H9 (cell line): Measurements from ENCODE around the gene TTC32. TPM values are rescaled to one million over a fixed set of nuclear protein-coding genes. Genes with fewer than 3 reads are reported as not detected.

Experiments
- DNase-seq: peaks from one replicate; pipeline ENCODE4 v3.0.0-alpha.2; 2017
- H2AFZ ChIP-seq: one replicate; pipeline ENCODE4 v1.6.1; 2013; ENCODE audit warnings: mild to moderate bottlenecking, low read length, control low read depth, moderate library complexity
- H2AK5ac ChIP-seq: 2 replicates; pipeline ENCODE4 v1.6.1; 2013; ENCODE audit warnings: low read length, control low read depth, mixed read lengths; ENCODE audit not compliant: insufficient read length
- H2BK120ac ChIP-seq: one replicate; pipeline ENCODE4 v1.6.1; 2013; ENCODE audit warnings: low read depth, mild to moderate bottlenecking, low read length, control low read depth, inconsistent platforms; ENCODE audit not compliant: poor library complexity, severe bottlenecking
- H2BK12ac ChIP-seq: 2 replicates; pipeline ENCODE4 v1.6.1; 2013; ENCODE audit warnings: low read length, control low read depth, mixed read lengths, low read depth; ENCODE audit not compliant: insufficient read length
- H2BK15ac ChIP-seq: 2 replicates; pipeline ENCODE4 v1.6.1; 2013; ENCODE audit warnings: low read depth, low read length, control low read depth
- H2BK20ac ChIP-seq: one replicate; pipeline ENCODE4 v1.6.1; 2013; ENCODE audit warnings: low read depth, mild to moderate bottlenecking, low read length, control low read depth, inconsistent platforms; ENCODE audit not compliant: poor library complexity, severe bottlenecking
- H2BK5ac ChIP-seq: 2 replicates; pipeline ENCODE4 v1.6.1; 2013; ENCODE audit warnings: low read length, control low read depth, mixed read lengths; ENCODE audit not compliant: insufficient read length
- H3K14ac ChIP-seq: 2 replicates; pipeline ENCODE4 v1.6.1; 2013; ENCODE audit warnings: low read length, control low read depth; ENCODE audit not compliant: insufficient read depth
- H3K18ac ChIP-seq: 2 replicates; pipeline ENCODE4 v1.6.1; 2013; ENCODE audit warnings: low read depth, mild to moderate bottlenecking, mixed read lengths, low read length, control low read depth; ENCODE audit not compliant: insufficient read length
- H3K23ac ChIP-seq: 2 replicates; pipeline ENCODE4 v1.6.1; 2013; ENCODE audit warnings: low read length, control low read depth, mixed read lengths, low read depth; ENCODE audit not compliant: insufficient read length
- H3K23me2 ChIP-seq: 2 replicates; pipeline ENCODE4 v1.6.1; 2013; ENCODE audit warnings: low read depth, mild to moderate bottlenecking, mixed read lengths, low read length, control low read depth; ENCODE audit not compliant: insufficient read length, poor library complexity, severe bottlenecking
- H3K27ac ChIP-seq: 2 replicates; pipeline ENCODE4 v1.5.1; 2013; ENCODE audit warnings: low read length, control low read depth, mixed read lengths, low read depth; ENCODE audit not compliant: insufficient read length
- H3K27me3 ChIP-seq: 2 replicates; pipeline ENCODE4 v1.6.1; 2013; ENCODE audit warnings: low read length, control low read depth, inconsistent platforms; ENCODE audit not compliant: insufficient read depth
- H3K4ac ChIP-seq: 2 replicates; pipeline ENCODE4 v1.6.1; 2013; ENCODE audit warnings: low read depth, mild to moderate bottlenecking, control low read depth, inconsistent platforms, low read length, moderate library complexity
- H3K4me1 ChIP-seq: 2 replicates; pipeline ENCODE4 v1.6.1; 2013; ENCODE audit warnings: low read length, control low read depth, inconsistent platforms; ENCODE audit not compliant: insufficient read depth
- H3K4me2 ChIP-seq: 2 replicates; pipeline ENCODE4 v1.6.1; 2013; ENCODE audit warnings: low read length, control low read depth, mixed read lengths; ENCODE audit not compliant: insufficient read length, insufficient read depth
- H3K56ac ChIP-seq: 2 replicates; pipeline ENCODE4 v1.6.1; 2013; ENCODE audit warnings: low read depth, mild to moderate bottlenecking, mixed read lengths, low read length, control low read depth; ENCODE audit not compliant: insufficient read length
- H3K79me1 ChIP-seq: 2 replicates; pipeline ENCODE4 v1.6.1; 2013; ENCODE audit warnings: low read depth, mild to moderate bottlenecking, moderate library complexity, low read length, control low read depth, inconsistent platforms; ENCODE audit not compliant: insufficient read depth, poor library complexity, severe bottlenecking
- H3K79me2 ChIP-seq: 2 replicates; pipeline ENCODE4 v1.6.1; 2013; ENCODE audit warnings: low read length, control low read depth, inconsistent platforms; ENCODE audit not compliant: insufficient read depth
- H3K9ac ChIP-seq: 2 replicates; pipeline ENCODE4 v1.6.1; 2013; ENCODE audit warnings: low read length, control low read depth, mixed read lengths; ENCODE audit not compliant: insufficient read length; ENCODE audit errors: extremely low read depth
- H3K9me3 ChIP-seq: one replicate; pipeline ENCODE4 v1.6.1; 2013; ENCODE audit warnings: low read depth, low read length, inconsistent platforms; ENCODE audit not compliant: control insufficient read depth
- H3T11ph ChIP-seq: one replicate; pipeline ENCODE4 v1.6.1; 2013; ENCODE audit warnings: mild to moderate bottlenecking, low read length, control low read depth, inconsistent platforms
- H4K20me1 ChIP-seq: one replicate; pipeline ENCODE4 v1.6.1; 2013; ENCODE audit not compliant: control insufficient read depth, insufficient read length, insufficient read depth
- H4K5ac ChIP-seq: 2 replicates; pipeline ENCODE4 v1.6.1; 2013; ENCODE audit warnings: low read depth, mild to moderate bottlenecking, mixed read lengths, low read length, control low read depth; ENCODE audit not compliant: insufficient read length
- H4K8ac ChIP-seq: replicated peaks from 2 replicates; pipeline ENCODE4 v1.6.1; 2013; ENCODE audit warnings: low read length, control low read depth, mixed read lengths, low read depth; ENCODE audit not compliant: insufficient read length
- H4K91ac ChIP-seq: 2 replicates; pipeline ENCODE4 v1.6.1; 2013; ENCODE audit warnings: low read depth, mild to moderate bottlenecking, moderate library complexity, mixed read lengths, low read length, control low read depth; ENCODE audit not compliant: insufficient read length
- H3K27ac Mint-ChIP-seq, 3 experiments: 2 replicates in 2 of 3; 3 replicates in 1 of 3; pipeline ENCODE4 v1.8.0; 2020 to 2021; ENCODE audit warnings: mixed read lengths in 3 of 3, mild to moderate bottlenecking in 1 of 3, moderate library complexity in 1 of 3
- H3K27me3 Mint-ChIP-seq: 2 replicates; pipeline ENCODE4 v1.8.0; 2021; ENCODE audit warnings: low read depth, mild to moderate bottlenecking, moderate library complexity, mixed read lengths
- H3K36me3 Mint-ChIP-seq, 3 experiments: 2 replicates in 2 of 3; 3 replicates in 1 of 3; pipeline ENCODE4 v1.8.0; 2020 to 2021; ENCODE audit warnings: low read depth in 3 of 3, mixed read lengths in 3 of 3; ENCODE audit not compliant: insufficient read depth in 1 of 3
- H3K4me1 Mint-ChIP-seq, 2 experiments: 2 replicates each; pipeline ENCODE4 v1.8.0; 2020; ENCODE audit warnings: mixed read lengths in 2 of 2
- H3K4me3 Mint-ChIP-seq, 2 experiments: 2 replicates in 1 of 2; 3 replicates in 1 of 2; pipeline ENCODE4 v1.8.0; 2020 to 2021; ENCODE audit warnings: mild to moderate bottlenecking in 2 of 2, mixed read lengths in 2 of 2, moderate library complexity in 1 of 2
- H3K9me3 Mint-ChIP-seq, 2 experiments: 2 replicates in 1 of 2; 3 replicates in 1 of 2; pipeline ENCODE4 v1.8.0; 2020; ENCODE audit warnings: mild to moderate bottlenecking in 2 of 2, mixed read lengths in 2 of 2, moderate library complexity in 1 of 2
- WGBS: extraction: QIAGEN DNeasy Blood & Tissue Kit; methylation state at CpG from one replicate; pipeline ENCODE4 v1.1.7; 2013; ENCODE audit warnings: missing lambda C conversion rate, low lambda C conversion rate, mixed read lengths; ENCODE audit not compliant: insufficient read length; ENCODE audit errors: extremely low coverage; 5-methylcytosine and 5-hydroxymethylcytosine counted together
- total RNA-seq: library from RNA; stranded (reverse); gene quantifications from 2 replicates; pipeline ENCODE4 v1.2.1, GENCODE V29; 2021
- TF ChIP-seq, protein P1 (sequence below): fragments of 200-600 bp; sonication (generic); conservative IDR thresholded peaks from 3 replicates; pipeline ENCODE4 v1.8.0; 2021; ENCODE audit warnings: antibody characterized with exemption, mild to moderate bottlenecking

The TTC32 gene
- total RNA-seq, 1 experiment from 2014 or later: 8.9 TPM

DNA sequence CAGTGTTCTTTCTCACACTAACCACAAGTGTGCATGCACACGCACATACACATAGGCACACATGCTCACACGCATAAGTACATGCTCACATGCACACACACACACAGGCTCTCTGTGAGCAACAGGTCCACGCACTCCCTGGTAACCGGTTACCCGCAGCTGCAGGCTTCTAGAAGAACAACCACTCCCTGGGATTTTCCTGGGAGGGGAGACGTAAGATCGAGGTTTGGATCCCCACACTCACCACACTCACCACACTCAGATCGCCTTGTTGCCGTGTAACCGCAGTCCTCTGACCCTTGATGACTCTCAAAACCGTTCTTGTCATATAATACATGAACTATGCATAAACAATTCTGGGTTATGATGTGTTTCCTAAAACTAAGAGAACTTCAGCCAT is 42.2 kb downstream of the TTC32 start:
- Histone ChIP-seq H3K9ac (no peak overlapping the region), H4K8ac (no peak overlapping the region), H3K79me1 (no peaks in the 10 kb centered on the region), H2BK20ac (no peak overlapping the region), H3K4ac (no peak overlapping the region), H3K27ac (no peak overlapping the region), H2BK15ac (no peak overlapping the region), H2BK120ac (no peak overlapping the region), H3K4me2 (no peak overlapping the region), H2BK12ac (no peak overlapping the region), H4K91ac (no peak overlapping the region), H3K27me3 (no peaks in the 10 kb centered on the region), H3K18ac (no peak overlapping the region), H2AFZ (no peak overlapping the region), H3K56ac (no peak overlapping the region), H3K14ac (no peak overlapping the region), H3K23ac (no peak overlapping the region), H3K4me1 (no peaks in the 10 kb centered on the region), H3K9me3 (no peaks in the 10 kb centered on the region), H2AK5ac (no peak overlapping the region), H2BK5ac (no peak overlapping the region), H3T11ph (no peak overlapping the region), H4K5ac (no peak overlapping the region), H3K23me2 (no peaks in the 10 kb centered on the region), H4K20me1 (no peaks in the 10 kb centered on the region), H3K79me2 (no peaks in the 10 kb centered on the region)
- Mint-ChIP-seq H3K9me3 (no peaks in the 10 kb centered on the region), H3K36me3 (no peaks in the 10 kb centered on the region; a peak in 1 of 7 replicates), H3K4me1 (peaks cover 4 to 8% of the 10 kb centered on the region in 2 experiments), H3K27me3 (peaks cover 11% of the 10 kb centered on the region), H3K4me3 (no peak overlapping the region), H3K27ac (peak overlapping the region in 1 of 3 experiments; percentile 30; a peak in 1 of 7 replicates)
- no peak for DNase-seq
- TF ChIP-seq, protein P1, sequence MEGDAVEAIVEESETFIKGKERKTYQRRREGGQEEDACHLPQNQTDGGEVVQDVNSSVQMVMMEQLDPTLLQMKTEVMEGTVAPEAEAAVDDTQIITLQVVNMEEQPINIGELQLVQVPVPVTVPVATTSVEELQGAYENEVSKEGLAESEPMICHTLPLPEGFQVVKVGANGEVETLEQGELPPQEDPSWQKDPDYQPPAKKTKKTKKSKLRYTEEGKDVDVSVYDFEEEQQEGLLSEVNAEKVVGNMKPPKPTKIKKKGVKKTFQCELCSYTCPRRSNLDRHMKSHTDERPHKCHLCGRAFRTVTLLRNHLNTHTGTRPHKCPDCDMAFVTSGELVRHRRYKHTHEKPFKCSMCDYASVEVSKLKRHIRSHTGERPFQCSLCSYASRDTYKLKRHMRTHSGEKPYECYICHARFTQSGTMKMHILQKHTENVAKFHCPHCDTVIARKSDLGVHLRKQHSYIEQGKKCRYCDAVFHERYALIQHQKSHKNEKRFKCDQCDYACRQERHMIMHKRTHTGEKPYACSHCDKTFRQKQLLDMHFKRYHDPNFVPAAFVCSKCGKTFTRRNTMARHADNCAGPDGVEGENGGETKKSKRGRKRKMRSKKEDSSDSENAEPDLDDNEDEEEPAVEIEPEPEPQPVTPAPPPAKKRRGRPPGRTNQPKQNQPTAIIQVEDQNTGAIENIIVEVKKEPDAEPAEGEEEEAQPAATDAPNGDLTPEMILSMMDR: no peak
- no CpG with 5 or more reads among the region's 11 CpGs for WGBS
